A549 treated with AZD9567 at 1 μM for 4 hours (cell line): ENCODE results near the gene GLTPD2. TPM values are rescaled to one million over a fixed set of nuclear protein-coding genes. Genes with fewer than 3 reads are reported as not detected.

ENCODE experiments used
- total RNA-seq: library from RNA; stranded (reverse); fragments of 200-300 nt; extraction: Qiagen RNA extraction; gene quantifications from 5 replicates; pipeline ENCODE4 v1.2.3, GENCODE V29; 2022; ENCODE audit not compliant: insufficient read depth

The GLTPD2 gene
- total RNA-seq = 0.13 TPM in 1 of 5 replicates, not detected in the others

DNA sequence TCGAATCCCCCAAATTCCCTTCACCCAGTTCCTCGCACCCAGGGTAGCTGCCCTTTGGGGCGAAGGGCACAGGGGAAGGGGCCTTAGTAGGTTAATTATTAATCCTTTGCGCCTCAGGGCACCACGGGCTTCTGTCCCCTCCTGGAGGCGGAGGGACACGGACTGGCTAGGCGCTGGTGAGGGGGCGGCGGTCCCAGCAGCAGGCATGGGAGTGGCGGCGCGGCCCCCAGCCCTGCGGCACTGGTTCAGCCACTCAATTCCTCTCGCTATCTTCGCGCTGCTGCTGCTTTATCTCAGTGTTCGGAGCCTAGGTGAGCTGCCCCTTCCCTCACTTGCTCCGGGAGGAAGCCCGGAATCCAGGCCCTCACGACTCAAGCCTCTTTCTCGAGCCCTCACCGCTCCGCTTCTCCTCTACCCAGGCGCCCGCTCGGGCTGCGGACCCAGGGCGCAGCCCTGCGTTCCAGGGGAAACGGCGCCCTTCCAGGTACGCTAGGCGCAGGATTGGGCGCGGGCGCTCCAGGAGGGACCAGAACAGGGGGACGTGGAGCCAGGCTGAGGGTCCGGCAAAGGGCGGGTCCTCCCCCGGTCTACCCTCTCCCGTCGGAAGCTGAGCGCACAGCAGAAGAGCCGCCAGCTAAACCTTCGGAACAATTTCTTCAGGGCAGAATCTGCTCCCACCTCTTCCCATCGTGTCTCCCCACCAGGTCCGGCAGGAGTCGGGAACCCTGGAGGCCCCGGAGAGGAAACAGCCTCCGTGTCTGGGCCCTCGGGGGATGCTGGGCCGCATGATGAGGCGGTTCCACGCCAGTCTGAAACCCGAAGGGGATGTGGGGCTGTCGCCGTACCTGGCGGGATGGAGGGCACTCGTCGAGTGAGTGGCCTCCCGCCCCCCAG lies at the start of gene GLTPD2:
Gene GLTPD2 (plus strand): TSS at position 158 of the 894 bp plus-strand sequence. CDS start 48 bp downstream, at position 206.

DNA sequence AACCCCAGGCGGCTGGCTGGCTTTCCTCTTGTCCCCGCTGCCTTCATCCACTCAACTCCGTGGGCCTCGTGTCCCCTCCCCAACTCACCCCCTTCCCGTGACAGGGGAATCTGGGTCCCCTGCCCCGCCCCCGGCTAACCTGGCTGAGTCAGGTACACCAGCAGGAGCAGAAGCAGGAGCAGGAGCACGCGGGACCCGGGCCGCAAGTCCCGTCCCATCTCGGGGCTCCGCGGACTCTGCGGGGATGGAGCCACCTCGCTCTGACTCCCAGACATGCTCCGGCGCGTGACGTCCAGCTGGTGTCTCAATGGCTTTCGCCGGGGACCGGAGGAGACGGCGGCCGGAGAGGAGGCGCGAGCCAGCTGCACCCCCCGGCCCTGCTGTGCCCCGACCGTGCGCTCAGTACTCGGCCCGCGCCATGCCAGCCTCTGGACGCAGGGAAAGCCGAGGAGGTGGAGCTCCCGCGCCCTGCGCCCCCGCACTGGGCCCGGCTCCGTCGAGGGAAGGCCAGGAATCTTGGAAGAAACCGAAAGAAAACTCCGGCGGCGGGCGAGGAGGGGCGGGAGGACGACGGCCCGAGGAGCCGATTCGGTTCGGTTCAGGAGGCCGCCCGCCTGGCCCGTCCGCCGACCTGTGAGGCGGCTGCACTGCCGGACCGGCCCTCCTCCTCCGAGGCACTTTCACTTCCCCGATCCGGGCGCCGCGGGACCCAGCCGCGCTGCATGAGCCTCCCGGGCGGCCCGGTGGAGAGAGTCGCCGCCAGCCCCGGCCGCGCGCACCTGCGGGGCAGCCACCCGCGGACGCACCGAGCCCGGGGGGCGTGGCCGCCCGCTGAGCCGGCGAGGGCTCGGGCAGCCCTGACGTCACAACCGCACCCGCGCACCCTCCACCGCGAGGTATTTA lies 49.4 kb upstream of the GLTPD2 start, which contains the start of the genes CXCL16 and ZMYND15:
Gene CXCL16 (minus strand): TSS at position 807 of the 903 bp plus-strand sequence. CDS start 589 bp downstream, at position 218.
Gene ZMYND15 (plus strand): TSS at position 712 of the 903 bp plus-strand sequence. CDS start 716 bp downstream, outside the sequence.

GRCh38 chr17:4771519-4772234 lies 17.1 kb upstream of the GLTPD2 start, which contains the start of gene TM4SF5:
TM4SF5 (plus strand) TSS chr17:4771886; CDS start chr17:4771923, 37 bp downstream.

GRCh38 chr17:4786106-4786511 lies 2.7 kb upstream of the GLTPD2 start, which contains the start of gene VMO1:
VMO1 (minus strand) TSS chr17:4786364; CDS start chr17:4786352, 12 bp downstream.

GRCh38 chr17:4802228-4802627 lies 13.5 kb downstream of the GLTPD2 start, which contains the start of gene C17orf114:
C17orf114 (minus strand) TSS chr17:4802328.

DNA sequence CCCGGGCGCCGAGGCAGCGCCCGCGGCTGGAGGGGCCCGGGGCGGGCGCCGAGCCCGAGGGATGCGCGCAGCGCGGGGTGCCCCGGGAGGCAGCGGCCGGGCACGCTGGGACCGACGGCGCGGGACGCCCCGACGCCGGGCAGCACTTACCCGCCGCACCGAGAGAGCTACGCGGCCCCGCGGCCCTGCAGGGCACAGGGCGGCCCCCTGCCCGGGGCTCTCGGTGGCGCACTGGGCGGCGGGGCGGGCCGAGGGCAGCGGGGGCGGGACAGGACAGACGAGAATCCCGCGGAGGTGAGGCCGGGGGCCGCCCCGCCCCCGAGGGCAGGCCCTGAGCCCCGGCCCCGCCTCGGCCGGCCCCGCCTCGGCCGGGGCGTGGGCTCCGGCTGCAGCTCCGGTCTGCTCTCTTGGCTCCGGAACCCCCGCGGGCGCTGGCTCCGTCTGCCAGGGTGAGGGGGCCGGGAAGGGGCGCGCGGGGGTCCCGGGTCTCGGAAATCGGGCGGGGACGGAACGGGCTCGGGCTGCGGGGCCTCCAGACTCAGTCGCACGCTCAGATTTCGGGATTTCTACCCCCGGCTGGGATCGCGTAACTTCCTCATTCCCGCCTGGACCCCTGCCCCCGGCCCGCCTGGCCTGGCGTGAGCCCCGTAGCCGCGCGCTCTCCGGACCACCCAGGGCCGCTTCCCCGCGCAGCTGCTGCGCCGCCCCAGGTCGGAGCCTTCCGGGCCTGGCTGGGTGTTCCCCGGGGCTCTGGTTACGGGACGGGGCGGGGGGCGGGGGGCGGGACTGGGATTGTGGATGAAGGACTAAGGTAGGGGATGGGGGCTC lies 18.2 kb downstream of the GLTPD2 start, which contains the start of gene PLD2:
Gene PLD2 (plus strand): TSS at position 376 of the 828 bp plus-strand sequence. CDS start 621 bp downstream, outside the sequence.

DNA sequence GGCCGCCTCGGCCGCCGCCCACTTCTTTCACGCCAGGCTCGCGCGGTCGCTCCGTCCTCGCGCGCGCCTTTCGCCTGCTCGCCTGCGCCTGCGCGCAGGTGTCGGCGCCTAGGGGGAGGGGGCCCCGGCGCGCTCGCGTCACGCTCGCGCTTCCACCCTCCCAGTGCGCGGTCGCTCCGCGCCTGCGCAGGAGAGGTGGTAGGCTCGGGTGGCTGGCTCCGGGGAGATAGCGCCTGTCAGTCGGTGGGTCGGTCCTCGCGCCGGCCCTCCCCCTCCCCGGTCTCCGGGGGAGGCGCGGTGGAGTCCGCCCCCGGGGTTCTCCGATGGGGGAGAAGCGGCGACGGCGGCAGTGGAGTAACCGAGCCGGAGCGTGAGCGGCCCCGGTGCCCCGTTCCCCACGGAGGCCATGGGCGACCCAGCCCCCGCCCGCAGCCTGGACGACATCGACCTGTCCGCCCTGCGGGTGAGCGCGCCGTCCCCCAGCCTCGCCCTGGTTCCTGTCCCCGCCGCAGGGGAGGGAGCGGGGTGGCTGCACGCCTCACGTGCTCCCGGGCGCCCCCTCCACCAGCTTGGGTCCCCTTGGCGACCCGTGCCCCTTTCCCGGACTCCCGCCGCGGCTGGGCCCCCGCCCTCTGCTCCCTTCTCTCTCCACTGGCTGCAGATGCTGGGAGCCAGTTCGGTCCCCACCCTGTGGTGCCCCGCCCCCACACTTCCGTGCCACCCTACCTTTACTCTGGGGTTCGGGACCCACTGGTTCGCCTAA lies 44.6 kb downstream of the GLTPD2 start, which contains the start of gene MINK1:
Gene MINK1 (plus strand): TSS at position 163 of the 763 bp plus-strand sequence. CDS start 244 bp downstream, at position 407.

Other genes starting within 250 kb of the GLTPD2 start
- gene MYBBP1A, start 233.6 kb upstream of the GLTPD2 start, total RNA-seq = 81.1 to 113 TPM (median 101 TPM) in 5 replicates
- not detected in 5 replicates for gene GGT6, start 228.4 kb upstream of the GLTPD2 start, total RNA-seq
- 0.25 to 0.81 TPM (median 0.39 TPM) in 4 of 5 replicates, not detected in the other for gene SMTNL2, start 204.4 kb upstream of the GLTPD2 start, total RNA-seq
- gene ALOX15, start 147.3 kb upstream of the GLTPD2 start, total RNA-seq = 0.08 to 0.19 TPM (median 0.13 TPM) in 4 of 5 replicates, not detected in the other
- 66.9 to 82.2 TPM (median 76.2 TPM) in 5 replicates for gene PELP1, start 84.8 kb upstream of the GLTPD2 start, total RNA-seq
- 37.0 to 64.2 TPM (median 54.1 TPM) in 5 replicates for gene ARRB2, start 78.3 kb upstream of the GLTPD2 start, total RNA-seq
- 41.9 to 56.7 TPM (median 44.4 TPM) in 5 replicates for gene MED11, start 57.5 kb upstream of the GLTPD2 start, total RNA-seq
- 0.38 to 0.73 TPM (median 0.53 TPM) in 4 of 5 replicates, not detected in the other for gene ZMYND15, start 49.1 kb upstream of the GLTPD2 start, total RNA-seq
- gene CXCL16, start 49.0 kb upstream of the GLTPD2 start, total RNA-seq = 10.4 to 19.0 TPM (median 15.7 TPM) in 5 replicates
- gene TM4SF5, start 17.1 kb upstream of the GLTPD2 start, total RNA-seq = 0.58 to 0.88 TPM (median 0.65 TPM) in 4 of 5 replicates, not detected in the other
- 0.85 to 1.4 TPM (median 0.92 TPM) in 4 of 5 replicates, not detected in the other for gene VMO1, start 2.6 kb upstream of the GLTPD2 start, total RNA-seq
- gene PSMB6, start 7.2 kb downstream of the GLTPD2 start, total RNA-seq = 404 to 505 TPM (median 496 TPM) in 5 replicates
- gene PLD2, start 18.2 kb downstream of the GLTPD2 start, total RNA-seq = 16.4 to 29.9 TPM (median 27.4 TPM) in 5 replicates
- gene MINK1, start 44.4 kb downstream of the GLTPD2 start, total RNA-seq = 43.4 to 60.9 TPM (median 59.8 TPM) in 5 replicates
- gene C17orf107, start 110.6 kb downstream of the GLTPD2 start, total RNA-seq = 0.33 to 0.38 TPM (median 0.34 TPM) in 4 of 5 replicates, not detected in the other
- 0.08 to 0.17 TPM (median 0.09 TPM) in 4 of 5 replicates, not detected in the other for gene CHRNE, start 114.1 kb downstream of the GLTPD2 start, total RNA-seq
- gene GP1BA, start 143.3 kb downstream of the GLTPD2 start, total RNA-seq = not detected in 5 replicates
- 64.9 to 73.6 TPM (median 71.0 TPM) in 5 replicates for gene SLC25A11, start 151.1 kb downstream of the GLTPD2 start, total RNA-seq
- gene RNF167, start 151.3 kb downstream of the GLTPD2 start, total RNA-seq = 92.1 to 135 TPM (median 115 TPM) in 5 replicates
- gene PFN1, start 159.6 kb downstream of the GLTPD2 start, total RNA-seq = 1,940 to 2,758 TPM (median 2,664 TPM) in 5 replicates
- gene ENO3, start 162.2 kb downstream of the GLTPD2 start, total RNA-seq = 28.4 to 52.6 TPM (median 44.9 TPM) in 5 replicates
- 61.2 to 77.6 TPM (median 74.1 TPM) in 5 replicates for gene SPAG7, start 178.9 kb downstream of the GLTPD2 start, total RNA-seq
- 25.4 to 37.2 TPM (median 33.9 TPM) in 5 replicates for gene CAMTA2, start 198.7 kb downstream of the GLTPD2 start, total RNA-seq
- 1.5 to 2.0 TPM (median 1.8 TPM) in 4 of 5 replicates, not detected in the other for gene INCA1, start 208.6 kb downstream of the GLTPD2 start, total RNA-seq
- gene KIF1C, start 209.0 kb downstream of the GLTPD2 start, total RNA-seq = 97.3 to 167 TPM (median 112 TPM) in 5 replicates
- 0.55 to 0.80 TPM (median 0.69 TPM) in 4 of 5 replicates, not detected in the other for gene SLC52A1, start 246.5 kb downstream of the GLTPD2 start, total RNA-seq